IMR-90 (cell line): ENCODE data around the gene HECTD2.

ENCODE experiments used
- BHLHE40 ChIP-seq: fragments of 150-350 bp; IDR thresholded peaks from 2 replicates; pipeline ENCODE4 v1.6.1; 2016; ENCODE audit warnings: mild to moderate bottlenecking, low read depth, low read length
- CEBPB ChIP-seq: IDR thresholded peaks from 2 replicates; pipeline ENCODE4 v1.6.1; 2012; ENCODE audit warnings: low read depth, low read length, improper control_type of control experiment
- FOS ChIP-seq: fragments of 150-350 bp; IDR thresholded peaks from 2 replicates; pipeline ENCODE4 v1.6.1; 2016; ENCODE audit warnings: low read depth, low read length
- MAFK ChIP-seq: IDR thresholded peaks from 2 replicates; pipeline ENCODE4 v1.6.1; 2012; ENCODE audit warnings: low read depth, low read length, improper control_type of control experiment
- MAZ ChIP-seq: IDR thresholded peaks from 2 replicates; pipeline ENCODE4 v1.6.1; 2012; ENCODE audit warnings: low read depth, mild to moderate bottlenecking, low read length, improper control_type of control experiment, moderate library complexity, borderline replicate concordance
- NFE2L2 ChIP-seq: fragments of 150-350 bp; IDR thresholded peaks from 2 replicates; pipeline ENCODE4 v1.6.1; 2016; ENCODE audit warnings: low read depth, mild to moderate bottlenecking, low read length
- POLR2A ChIP-seq: IDR thresholded peaks from 2 replicates; pipeline ENCODE4 v1.6.1; 2012; ENCODE audit warnings: mild to moderate bottlenecking, low read depth, low read length
- RAD21 ChIP-seq: IDR thresholded peaks from 2 replicates; pipeline ENCODE4 v1.6.1; 2012; ENCODE audit warnings: low read length, improper control_type of control experiment
- RFX5 ChIP-seq: IDR thresholded peaks from 2 replicates; pipeline ENCODE4 v1.8.0; 2012; ENCODE audit warnings: low read depth, mild to moderate bottlenecking, low read length, moderate library complexity
- TF ChIP-seq, protein P1 (sequence below): conservative IDR thresholded peaks from 2 replicates; pipeline ENCODE4 v1.5.1; 2012; ENCODE audit warnings: mild to moderate bottlenecking, low read depth, low read length, improper control_type of control experiment
- TF ChIP-seq, protein P2 (sequence below): fragments of 150-350 bp; IDR thresholded peaks from 2 replicates; pipeline ENCODE4 v1.6.1; 2017; ENCODE audit warnings: mild to moderate bottlenecking, antibody characterized with exemption, low read length, low read depth
- TF ChIP-seq, protein P3 (sequence below): fragments of 150-350 bp; IDR thresholded peaks from 2 replicates; pipeline ENCODE4 v1.6.1; 2016; ENCODE audit warnings: low read depth, mild to moderate bottlenecking, low read length, moderate library complexity, borderline replicate concordance

DNA sequence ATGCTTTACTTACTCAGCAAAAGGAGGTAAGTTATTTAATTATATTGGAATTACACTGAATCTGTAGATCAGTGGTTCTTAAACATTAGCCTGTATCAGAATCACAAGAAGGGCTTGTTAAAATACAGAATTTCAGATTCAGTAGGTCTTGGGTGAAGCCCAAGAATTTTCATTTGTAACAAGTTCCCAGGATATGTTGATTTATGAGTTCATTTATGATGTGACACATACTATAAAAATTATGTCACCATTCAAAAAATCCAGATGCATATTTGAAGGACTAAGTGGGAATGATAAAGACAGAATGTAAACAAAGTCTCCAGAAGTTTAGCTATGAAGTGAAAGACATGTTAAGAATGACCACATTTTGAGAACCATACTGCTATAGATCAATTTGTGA is 52.3 kb downstream of the HECTD2 start:
- no peak for TF ChIP-seq MAZ
- no peak for TF ChIP-seq POLR2A
- TF ChIP-seq, protein P1, sequence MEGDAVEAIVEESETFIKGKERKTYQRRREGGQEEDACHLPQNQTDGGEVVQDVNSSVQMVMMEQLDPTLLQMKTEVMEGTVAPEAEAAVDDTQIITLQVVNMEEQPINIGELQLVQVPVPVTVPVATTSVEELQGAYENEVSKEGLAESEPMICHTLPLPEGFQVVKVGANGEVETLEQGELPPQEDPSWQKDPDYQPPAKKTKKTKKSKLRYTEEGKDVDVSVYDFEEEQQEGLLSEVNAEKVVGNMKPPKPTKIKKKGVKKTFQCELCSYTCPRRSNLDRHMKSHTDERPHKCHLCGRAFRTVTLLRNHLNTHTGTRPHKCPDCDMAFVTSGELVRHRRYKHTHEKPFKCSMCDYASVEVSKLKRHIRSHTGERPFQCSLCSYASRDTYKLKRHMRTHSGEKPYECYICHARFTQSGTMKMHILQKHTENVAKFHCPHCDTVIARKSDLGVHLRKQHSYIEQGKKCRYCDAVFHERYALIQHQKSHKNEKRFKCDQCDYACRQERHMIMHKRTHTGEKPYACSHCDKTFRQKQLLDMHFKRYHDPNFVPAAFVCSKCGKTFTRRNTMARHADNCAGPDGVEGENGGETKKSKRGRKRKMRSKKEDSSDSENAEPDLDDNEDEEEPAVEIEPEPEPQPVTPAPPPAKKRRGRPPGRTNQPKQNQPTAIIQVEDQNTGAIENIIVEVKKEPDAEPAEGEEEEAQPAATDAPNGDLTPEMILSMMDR: no peak
- TF ChIP-seq, protein P2, sequence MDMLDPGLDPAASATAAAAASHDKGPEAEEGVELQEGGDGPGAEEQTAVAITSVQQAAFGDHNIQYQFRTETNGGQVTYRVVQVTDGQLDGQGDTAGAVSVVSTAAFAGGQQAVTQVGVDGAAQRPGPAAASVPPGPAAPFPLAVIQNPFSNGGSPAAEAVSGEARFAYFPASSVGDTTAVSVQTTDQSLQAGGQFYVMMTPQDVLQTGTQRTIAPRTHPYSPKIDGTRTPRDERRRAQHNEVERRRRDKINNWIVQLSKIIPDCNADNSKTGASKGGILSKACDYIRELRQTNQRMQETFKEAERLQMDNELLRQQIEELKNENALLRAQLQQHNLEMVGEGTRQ: no peak
- no peak for TF ChIP-seq MAFK
- TF ChIP-seq CEBPB: no peak
- TF ChIP-seq RFX5: no peak
- TF ChIP-seq, protein P3, sequence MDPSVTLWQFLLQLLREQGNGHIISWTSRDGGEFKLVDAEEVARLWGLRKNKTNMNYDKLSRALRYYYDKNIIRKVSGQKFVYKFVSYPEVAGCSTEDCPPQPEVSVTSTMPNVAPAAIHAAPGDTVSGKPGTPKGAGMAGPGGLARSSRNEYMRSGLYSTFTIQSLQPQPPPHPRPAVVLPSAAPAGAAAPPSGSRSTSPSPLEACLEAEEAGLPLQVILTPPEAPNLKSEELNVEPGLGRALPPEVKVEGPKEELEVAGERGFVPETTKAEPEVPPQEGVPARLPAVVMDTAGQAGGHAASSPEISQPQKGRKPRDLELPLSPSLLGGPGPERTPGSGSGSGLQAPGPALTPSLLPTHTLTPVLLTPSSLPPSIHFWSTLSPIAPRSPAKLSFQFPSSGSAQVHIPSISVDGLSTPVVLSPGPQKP: no peak
- TF ChIP-seq RAD21: no peak
- TF ChIP-seq FOS: no peak
- TF ChIP-seq NFE2L2: no peak
- TF ChIP-seq BHLHE40: no peak
